Right cardiac atrium (tissue), 5 donors: ENCODE data around the gene TIE1. TPM values are rescaled to one million over a fixed set of nuclear protein-coding genes. Genes with fewer than 3 reads are reported as not detected.

Source experiments
- ATAC-seq, 2 donors: fragments of 200-7000 bp; cut with Tn5 transposase; one replicate each; pipeline versions ENCODE4 v1.8.0 to v1.9.1; 2020; ENCODE audit warnings: moderate library complexity in 2 of 2, mild to moderate bottlenecking in 1 of 2
- DNase-seq, 3 donors: peaks; one replicate each; pipeline ENCODE4 v3.0.0-alpha.2; 2020
- H3K27ac ChIP-seq: one replicate; pipeline ENCODE4 v1.5.1; 2013; ENCODE audit warnings: mild to moderate bottlenecking, low read length, control low read depth, moderate library complexity
- H3K27me3 ChIP-seq: one replicate; pipeline ENCODE4 v1.6.1; 2013; ENCODE audit not compliant: control insufficient read depth, insufficient read depth
- H3K4me1 ChIP-seq: one replicate; pipeline ENCODE4 v1.6.1; 2013; ENCODE audit warnings: low read length; ENCODE audit not compliant: control insufficient read depth, insufficient read depth
- H3K4me3 ChIP-seq: one replicate; pipeline ENCODE4 v1.5.1; 2013; ENCODE audit warnings: low read length, control low read depth
- H3K9me3 ChIP-seq: one replicate; pipeline ENCODE4 v1.6.1; 2013; ENCODE audit warnings: low read length; ENCODE audit not compliant: control insufficient read depth
- WGBS: extraction: QIAGEN DNeasy Blood & Tissue Kit; methylation state at CpG from one replicate; pipeline ENCODE4 v1.1.7; 2013; 5-methylcytosine and 5-hydroxymethylcytosine counted together
- intact Hi-C, 4 donors: fragments of 100-400 bp; cut with DNase I; formaldehyde crosslinking; loops; one replicate each; pipeline versions ENCODE4 v1.11.0 to v1.14.0; 2022 to 2023
- polyA plus RNA-seq: library from polyadenylated mRNA; stranded (reverse); fragments of 200-250 nt; gene quantifications from one replicate; pipeline ENCODE4 v1.2.3, GENCODE V29; 2013
- total RNA-seq, 4 donors: library from RNA; stranded (reverse); fragmentation: NEBNext Ultra II Directional; extraction: Animal tissue kit (Norgen Biotek cat#: 25700); gene quantifications; one replicate each; pipeline ENCODE4 v1.2.1, GENCODE V29; 2021
- donor health status: healthy with polysubstance abuse.
- donor health status: DM: no; HTN: yes; CAD: no.
- donor health status: DM: no; HTN: no; CAD: no.
- donor health status: DM: no; HTN: yes; CAD: no; lungs with severe emphysema.
- donor health status: DM: yes; HTN: yes; CAD: no.

The TIE1 gene
- total and polyA plus RNA-seq, 5 donors = 21.7 to 49.4 (median 40.1) TPM

GRCh38 chr1:43296207-43296606, 4.6 kb upstream of the TIE1 start:
- no peak for DNase-seq
- no peak overlapping the region for H3K27ac ChIP-seq
- H3K27me3 ChIP-seq = no peaks in the 10 kb centered on the region
- peaks cover 7% of the 10 kb centered on the region for H3K4me1 ChIP-seq
- no peaks in the 10 kb centered on the region for H3K9me3 ChIP-seq
- ATAC-seq = no peak
- 32% methylated on average over 1 of the region's 1 CpG for WGBS
- intact Hi-C loops = no loop called here
- no peak overlapping the region for H3K4me3 ChIP-seq

- DNase-seq (no peak), ATAC-seq (no peak)
- Histone ChIP-seq H3K27me3 (no peaks in the 10 kb centered on the region), H3K9me3 (no peaks in the 10 kb centered on the region), H3K4me1 (peaks cover 14% of the 10 kb centered on the region), H3K27ac (no peak overlapping the region), H3K4me3 (no peak overlapping the region)
- WGBS = 66% methylated on average over 1 of the region's 1 CpG
- intact Hi-C loops = no loop called here
These were observed 2.7 kb upstream of the TIE1 start for GRCh38 chr1:43298055-43298454.

GRCh38 chr1:43299101-43299500, 1.7 kb upstream of the TIE1 start:
- H3K4me3 ChIP-seq = no peak overlapping the region
- intact Hi-C loops = no loop called here
- peak overlapping the region; percentile 21 for H3K27ac ChIP-seq
- ATAC-seq (no peak), DNase-seq (no peak)
- H3K27me3 ChIP-seq = no peaks in the 10 kb centered on the region
- no peaks in the 10 kb centered on the region for H3K9me3 ChIP-seq
- H3K4me1 ChIP-seq = peaks cover 19% of the 10 kb centered on the region

GRCh38 chr1:43302201-43302600, 1.4 kb downstream of the TIE1 start:
- no peaks in the 10 kb centered on the region for H3K27me3 ChIP-seq
- intact Hi-C loops = loop anchor here in 1 of 4 donors (5.0 kb wide), 1 partner anchor 65 kb away; no protein-coding TSS in a partner anchor
- ATAC-seq = peak in 1 of 2 donors; percentile 9
- peak overlapping the region; percentile 79 for H3K27ac ChIP-seq
- peak overlapping the region; percentile 45 for H3K4me3 ChIP-seq
- no peak for DNase-seq
- H3K4me1 ChIP-seq = peaks cover 21% of the 10 kb centered on the region
- WGBS = 34% methylated on average over 1 of the region's 1 CpG
- H3K9me3 ChIP-seq = no peaks in the 10 kb centered on the region

GRCh38 chr1:43302721-43303470, 2.1 kb downstream of the TIE1 start:
- Histone ChIP-seq H3K9me3 (no peaks in the 10 kb centered on the region), H3K4me3 (peak overlapping the region; percentile 45), H3K27me3 (no peaks in the 10 kb centered on the region), H3K4me1 (peaks cover 21% of the 10 kb centered on the region), H3K27ac (peak overlapping the region; percentile 79)
- intact Hi-C loops = loop anchor here in 1 of 4 donors (5.0 kb wide), 1 partner anchor 66 kb away; no protein-coding TSS in a partner anchor
- DNase-seq (no peak), ATAC-seq (no peak)
- WGBS = 58% methylated on average over 7 of the region's 7 CpGs

GRCh38 chr1:43303471-43304313, 2.9 kb downstream of the TIE1 start:
- ATAC-seq (peak; percentile 7 to 21), DNase-seq (peak in 1 of 3 donors; percentile 44)
- H3K4me3 ChIP-seq = peak overlapping the region; percentile 13
- no peaks in the 10 kb centered on the region for H3K9me3 ChIP-seq
- WGBS = 54% methylated on average over 8 of the region's 8 CpGs
- intact Hi-C loops = loop anchor here in 1 of 4 donors (5.0 kb wide), 1 partner anchor 66 kb away; no protein-coding TSS in a partner anchor
- H3K27ac ChIP-seq = peak overlapping the region; percentile 79
- H3K27me3 ChIP-seq = no peaks in the 10 kb centered on the region
- H3K4me1 ChIP-seq = peaks cover 21% of the 10 kb centered on the region

- Histone ChIP-seq H3K27me3 (no peaks in the 10 kb centered on the region), H3K27ac (peak overlapping the region; percentile 79), H3K4me1 (peaks cover 21% of the 10 kb centered on the region), H3K4me3 (no peak overlapping the region), H3K9me3 (no peaks in the 10 kb centered on the region)
- peak in 1 of 2 donors; percentile 27 for ATAC-seq
- intact Hi-C loops = loop anchor here in 1 of 4 donors (5.0 kb wide), 1 partner anchor 67 kb away; no protein-coding TSS in a partner anchor
- peak in 1 of 3 donors; percentile 61 for DNase-seq
- 23% methylated on average over 8 of the region's 8 CpGs for WGBS
These were observed 3.5 kb downstream of the TIE1 start for GRCh38 chr1:43304314-43304681.

GRCh38 chr1:43304771-43305300, 4.1 kb downstream of the TIE1 start:
- peak in 1 of 2 donors; percentile 28 for ATAC-seq
- Histone ChIP-seq H3K27me3 (no peaks in the 10 kb centered on the region), H3K9me3 (no peaks in the 10 kb centered on the region), H3K4me1 (peaks cover 20% of the 10 kb centered on the region), H3K4me3 (no peak overlapping the region), H3K27ac (no peak overlapping the region)
- WGBS = 80% methylated on average over 46 of the region's 46 CpGs
- peak in 1 of 3 donors; percentile 60 for DNase-seq
- intact Hi-C loops = loop anchor here in 1 of 4 donors (5.0 kb wide), 1 partner anchor 68 kb away; no protein-coding TSS in a partner anchor

GRCh38 chr1:43305461-43305860, 4.7 kb downstream of the TIE1 start:
- H3K4me1 ChIP-seq = peaks cover 19% of the 10 kb centered on the region
- ATAC-seq = no peak
- intact Hi-C loops = no loop called here

GRCh38 chr1:43305926-43306687, 5.3 kb downstream of the TIE1 start:
- ATAC-seq = no peak
- 84% methylated on average over 6 of the region's 6 CpGs for WGBS
- no peak for DNase-seq
- Histone ChIP-seq H3K4me3 (no peak overlapping the region), H3K4me1 (peaks cover 19% of the 10 kb centered on the region), H3K9me3 (no peaks in the 10 kb centered on the region), H3K27ac (no peak overlapping the region), H3K27me3 (no peaks in the 10 kb centered on the region)
- intact Hi-C loops = no loop called here

More at GRCh38 chr1:43305461-43305860, 4.7 kb downstream of the TIE1 start:
- DNase-seq = no peak
- 84% methylated on average over 3 of the region's 3 CpGs for WGBS
- Histone ChIP-seq H3K4me3 (no peak overlapping the region), H3K27me3 (no peaks in the 10 kb centered on the region), H3K27ac (no peak overlapping the region), H3K9me3 (no peaks in the 10 kb centered on the region)
